ENCODE measurements around the gene TCF4.

TCF4 gene

GRCh38 chr18:55320424-55321264, 267.3 kb downstream of the TCF4 start:
- no peak for TF ChIP-seq EZH2phosphoT487 (IDR thresholded peaks at IDR 0.05; ENCODE audit: borderline replicate concordance)
- TF ChIP-seq, protein P1, sequence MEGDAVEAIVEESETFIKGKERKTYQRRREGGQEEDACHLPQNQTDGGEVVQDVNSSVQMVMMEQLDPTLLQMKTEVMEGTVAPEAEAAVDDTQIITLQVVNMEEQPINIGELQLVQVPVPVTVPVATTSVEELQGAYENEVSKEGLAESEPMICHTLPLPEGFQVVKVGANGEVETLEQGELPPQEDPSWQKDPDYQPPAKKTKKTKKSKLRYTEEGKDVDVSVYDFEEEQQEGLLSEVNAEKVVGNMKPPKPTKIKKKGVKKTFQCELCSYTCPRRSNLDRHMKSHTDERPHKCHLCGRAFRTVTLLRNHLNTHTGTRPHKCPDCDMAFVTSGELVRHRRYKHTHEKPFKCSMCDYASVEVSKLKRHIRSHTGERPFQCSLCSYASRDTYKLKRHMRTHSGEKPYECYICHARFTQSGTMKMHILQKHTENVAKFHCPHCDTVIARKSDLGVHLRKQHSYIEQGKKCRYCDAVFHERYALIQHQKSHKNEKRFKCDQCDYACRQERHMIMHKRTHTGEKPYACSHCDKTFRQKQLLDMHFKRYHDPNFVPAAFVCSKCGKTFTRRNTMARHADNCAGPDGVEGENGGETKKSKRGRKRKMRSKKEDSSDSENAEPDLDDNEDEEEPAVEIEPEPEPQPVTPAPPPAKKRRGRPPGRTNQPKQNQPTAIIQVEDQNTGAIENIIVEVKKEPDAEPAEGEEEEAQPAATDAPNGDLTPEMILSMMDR (conservative IDR thresholded peaks at IDR 0.05; ENCODE audit: low read length) = no peak
- Histone ChIP-seq H3K4me3 (ENCODE audit: low read length, poor library complexity, severe bottlenecking) (no peak overlapping the region), H3K9me3 (ENCODE audit: insufficient read depth, low read depth, low read length) (no peaks in the 10 kb centered on the region), H3K4me1 (ENCODE audit: insufficient read depth, low read length, poor library complexity, severe bottlenecking) (peaks cover 24% of the 10 kb centered on the region), H2AFZ (ENCODE audit: low read length) (no peak overlapping the region), H4K20me1 (ENCODE audit: insufficient read depth, low read length, poor library complexity, severe bottlenecking) (no peaks in the 10 kb centered on the region), H3K9ac (ENCODE audit: low read depth, low read length, poor library complexity, severe bottlenecking) (no peak overlapping the region), H3F3A (ENCODE audit: low read depth) (no peaks in the 10 kb centered on the region), H3K79me2 (ENCODE audit: insufficient read depth, low read length) (no peaks in the 10 kb centered on the region), H3K36me3 (ENCODE audit: insufficient read depth, low read length) (no peaks in the 10 kb centered on the region), H3K4me2 (ENCODE audit: low read depth, low read length, poor library complexity, severe bottlenecking) (no peak overlapping the region), H3K27me3 (ENCODE audit: insufficient read depth, low read length, poor library complexity, severe bottlenecking) (no peaks in the 10 kb centered on the region), H3K9me2 (replicated peaks; ENCODE audit: low read depth, low read length) (no peaks in the 10 kb centered on the region)

GRCh38 chr18:55319459-55320193, 268.4 kb downstream of the TCF4 start:
- Histone ChIP-seq H3K9ac (ENCODE audit: low read depth, low read length, poor library complexity, severe bottlenecking) (no peak overlapping the region), H3K9me2 (replicated peaks; ENCODE audit: low read depth, low read length) (no peaks in the 10 kb centered on the region), H2AFZ (ENCODE audit: low read length) (no peak overlapping the region), H3F3A (ENCODE audit: low read depth) (no peaks in the 10 kb centered on the region), H3K27me3 (ENCODE audit: insufficient read depth, low read length, poor library complexity, severe bottlenecking) (no peaks in the 10 kb centered on the region), H3K79me2 (ENCODE audit: insufficient read depth, low read length) (no peaks in the 10 kb centered on the region), H3K4me1 (ENCODE audit: insufficient read depth, low read length, poor library complexity, severe bottlenecking) (peaks cover 32% of the 10 kb centered on the region), H3K4me3 (ENCODE audit: low read length, poor library complexity, severe bottlenecking) (no peak overlapping the region), H3K4me2 (ENCODE audit: low read depth, low read length, poor library complexity, severe bottlenecking) (no peak overlapping the region), H3K9me3 (ENCODE audit: insufficient read depth, low read depth, low read length) (no peaks in the 10 kb centered on the region), H4K20me1 (ENCODE audit: insufficient read depth, low read length, poor library complexity, severe bottlenecking) (no peaks in the 10 kb centered on the region), H3K36me3 (ENCODE audit: insufficient read depth, low read length) (no peaks in the 10 kb centered on the region)
- no peak for TF ChIP-seq EZH2phosphoT487 (IDR thresholded peaks at IDR 0.05; ENCODE audit: borderline replicate concordance)
- TF ChIP-seq, protein P1 (conservative IDR thresholded peaks at IDR 0.05; ENCODE audit: low read length) = no peak

- no peak overlapping the region for H3K9ac ChIP-seq (ENCODE audit: low read depth, low read length, poor library complexity, severe bottlenecking)
Observed at GRCh38 chr18:55318951-55319441, 269.0 kb downstream of the TCF4 start.

More at GRCh38 chr18:55318951-55319441, 269.0 kb downstream of the TCF4 start:
- Histone ChIP-seq H3K4me3 (ENCODE audit: low read length, poor library complexity, severe bottlenecking) (no peak overlapping the region), H3K79me2 (ENCODE audit: insufficient read depth, low read length) (no peaks in the 10 kb centered on the region), H3K9me3 (ENCODE audit: insufficient read depth, low read depth, low read length) (no peaks in the 10 kb centered on the region), H3K9me2 (replicated peaks; ENCODE audit: low read depth, low read length) (no peaks in the 10 kb centered on the region), H3K36me3 (ENCODE audit: insufficient read depth, low read length) (no peaks in the 10 kb centered on the region), H4K20me1 (ENCODE audit: insufficient read depth, low read length, poor library complexity, severe bottlenecking) (no peaks in the 10 kb centered on the region), H3F3A (ENCODE audit: low read depth) (no peaks in the 10 kb centered on the region), H3K4me1 (ENCODE audit: insufficient read depth, low read length, poor library complexity, severe bottlenecking) (peaks cover 32% of the 10 kb centered on the region), H3K27me3 (ENCODE audit: insufficient read depth, low read length, poor library complexity, severe bottlenecking) (no peaks in the 10 kb centered on the region), H2AFZ (ENCODE audit: low read length) (no peak overlapping the region), H3K4me2 (ENCODE audit: low read depth, low read length, poor library complexity, severe bottlenecking) (no peak overlapping the region)
- TF ChIP-seq, protein P1 (conservative IDR thresholded peaks at IDR 0.05; ENCODE audit: low read length) = no peak
- no peak for TF ChIP-seq EZH2phosphoT487 (IDR thresholded peaks at IDR 0.05; ENCODE audit: borderline replicate concordance)

Data from Loucy (cell line).